ENCODE measurements around the gene UNC13B.

The UNC13B gene

GRCh38 chr9:35395076-35395705 is 233.4 kb downstream of the UNC13B start:
- no peak for TF ChIP-seq CTCF (IDR thresholded peaks at IDR 0.05; ENCODE audit: low read length, missing control alignments)
- H3K4me3 ChIP-seq (replicated peaks; ENCODE audit: low read depth, low read length), result no peak overlapping the region
- no peak for DNase-seq (ENCODE audit: low read depth)

- no peak overlapping the region for H3K4me3 ChIP-seq (replicated peaks; ENCODE audit: low read depth, low read length)
- TF ChIP-seq CTCF (IDR thresholded peaks at IDR 0.05; ENCODE audit: low read length, missing control alignments), result no peak
- DNase-seq (ENCODE audit: low read depth), result no peak
These were observed 233.9 kb downstream of the UNC13B start for GRCh38 chr9:35395706-35396101.

- H3K4me3 ChIP-seq (replicated peaks; ENCODE audit: low read depth, low read length), result no peak overlapping the region
- no peak for TF ChIP-seq CTCF (IDR thresholded peaks at IDR 0.05; ENCODE audit: low read length, missing control alignments)
- no peak for DNase-seq (ENCODE audit: low read depth)
These were observed 234.9 kb downstream of the UNC13B start for GRCh38 chr9:35396560-35397215.

GRCh38 chr9:35397216-35397698 is 235.4 kb downstream of the UNC13B start:
- no peak for DNase-seq (ENCODE audit: low read depth)
- no peak for TF ChIP-seq CTCF (IDR thresholded peaks at IDR 0.05; ENCODE audit: low read length, missing control alignments)

GRCh38 chr9:35397923-35398322 is 236.1 kb downstream of the UNC13B start:
- TF ChIP-seq CTCF (IDR thresholded peaks at IDR 0.05; ENCODE audit: low read length, missing control alignments), result no peak
- no peak overlapping the region for H3K4me3 ChIP-seq (replicated peaks; ENCODE audit: low read depth, low read length)
- no peak for DNase-seq (ENCODE audit: low read depth)

More at GRCh38 chr9:35397216-35397698, 235.4 kb downstream of the UNC13B start:
- no peak overlapping the region for H3K4me3 ChIP-seq (replicated peaks; ENCODE audit: low read depth, low read length)

- no peak for DNase-seq (ENCODE audit: low read depth)
These were observed 237.0 kb downstream of the UNC13B start for GRCh38 chr9:35398651-35399335.

More at GRCh38 chr9:35398651-35399335, 237.0 kb downstream of the UNC13B start:
- no peak for TF ChIP-seq CTCF (IDR thresholded peaks at IDR 0.05; ENCODE audit: low read length, missing control alignments)
- no peak overlapping the region for H3K4me3 ChIP-seq (replicated peaks; ENCODE audit: low read depth, low read length)
